Activated naive CD4-positive, alpha-beta T cell treated with anti-CD3 and anti-CD28 coated beads, Interleukin-2, amount 10 ng/mL, durations not matched to agents 7 days and 5 days (primary cell): ENCODE measurements around the gene ZNF407.

Experiments used
- CTCF ChIA-PET: fragments of 350-600 bp; sonication (Branson Sonifier 250); formaldehyde crosslinking; loops from one replicate; lab custom pipeline; 2021; ENCODE audit warnings: antibody characterized with exemption; lab: Charles Lee
- DNase-seq: peaks from one replicate; pipeline ENCODE4 v3.0.0-alpha.2; 2020
- H3K27ac Mint-ChIP-seq: one replicate; pipeline ENCODE4 v1.8.0; 2021; ENCODE audit warnings: mild to moderate bottlenecking, moderate library complexity, mixed read lengths
- H3K27me3 Mint-ChIP-seq: one replicate; pipeline ENCODE4 v1.8.0; 2021; ENCODE audit warnings: mild to moderate bottlenecking, mixed read lengths
- H3K36me3 Mint-ChIP-seq: one replicate; pipeline ENCODE4 v1.8.0; 2021; ENCODE audit warnings: mixed read lengths
- H3K4me1 Mint-ChIP-seq: one replicate; pipeline ENCODE4 v1.8.0; 2021; ENCODE audit warnings: mixed read lengths
- H3K4me3 Mint-ChIP-seq: one replicate; pipeline ENCODE4 v1.8.0; 2021; ENCODE audit warnings: mild to moderate bottlenecking, moderate library complexity, mixed read lengths
- H3K9me3 Mint-ChIP-seq: one replicate; pipeline ENCODE4 v1.8.0; 2021; ENCODE audit warnings: mixed read lengths

The ZNF407 gene

DNA sequence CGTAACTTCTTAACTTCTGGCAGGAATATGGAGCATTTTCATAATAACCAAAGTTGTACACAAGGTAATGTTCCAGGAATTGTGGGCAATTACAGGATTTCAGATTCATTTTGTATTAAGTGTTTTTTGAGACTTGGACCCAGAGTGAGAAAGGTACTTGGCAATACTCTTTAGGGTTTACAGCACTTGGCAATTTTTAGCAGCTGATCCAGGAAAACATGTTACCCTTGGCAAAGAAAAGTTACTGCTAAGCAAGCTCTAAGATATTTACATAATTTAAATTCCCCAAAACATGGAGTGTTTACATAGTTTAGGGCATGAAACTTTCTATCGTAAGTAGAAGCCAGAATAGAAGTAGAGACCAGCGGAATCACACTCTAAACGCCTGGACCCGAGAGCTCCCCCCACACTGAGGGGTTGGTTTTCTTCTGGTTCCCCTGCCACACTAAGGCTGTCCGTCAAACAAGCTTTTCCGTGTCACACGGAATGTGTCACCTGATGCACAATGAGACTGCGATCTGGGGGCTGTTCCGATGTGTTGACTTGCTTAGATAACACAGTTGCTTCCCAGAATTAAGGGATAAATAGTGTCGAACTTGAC is 434.1 kb downstream of the ZNF407 start:
- Mint-ChIP-seq H3K27ac (no peak overlapping the region), H3K4me1 (peaks cover 14% of the 10 kb centered on the region), H3K9me3 (peaks cover 16% of the 10 kb centered on the region), H3K27me3 (no peaks in the 10 kb centered on the region), H3K4me3 (no peak overlapping the region), H3K36me3 (peaks cover 12% of the 10 kb centered on the region)
- CTCF ChIA-PET: no interaction called here
- no peak for DNase-seq

DNA sequence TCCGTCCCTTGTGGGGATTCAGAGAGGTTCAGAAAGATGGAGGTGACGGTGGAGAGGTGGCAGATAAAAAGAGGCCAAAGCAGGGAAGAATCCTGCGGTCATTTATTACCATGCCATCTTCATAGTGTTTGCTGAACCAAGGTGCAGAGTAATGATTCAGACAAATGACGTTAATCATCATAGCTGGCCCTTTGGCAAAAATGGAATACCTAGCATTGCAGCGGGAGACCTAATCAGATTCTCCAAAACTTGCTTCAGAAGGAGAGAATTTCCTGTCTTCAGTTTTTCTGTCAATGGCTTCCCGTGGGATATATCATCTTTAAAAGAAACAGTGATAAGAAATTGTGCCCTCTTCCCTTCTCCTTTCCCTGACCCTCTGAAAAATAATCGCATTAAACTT is 435.8 kb downstream of the ZNF407 start:
- DNase-seq: no peak
- Mint-ChIP-seq H3K9me3 (peaks cover 13% of the 10 kb centered on the region), H3K4me1 (peaks cover 14% of the 10 kb centered on the region), H3K27me3 (no peaks in the 10 kb centered on the region), H3K27ac (no peak overlapping the region), H3K36me3 (peaks cover 8% of the 10 kb centered on the region), H3K4me3 (no peak overlapping the region)
- CTCF ChIA-PET: no interaction called here

DNA sequence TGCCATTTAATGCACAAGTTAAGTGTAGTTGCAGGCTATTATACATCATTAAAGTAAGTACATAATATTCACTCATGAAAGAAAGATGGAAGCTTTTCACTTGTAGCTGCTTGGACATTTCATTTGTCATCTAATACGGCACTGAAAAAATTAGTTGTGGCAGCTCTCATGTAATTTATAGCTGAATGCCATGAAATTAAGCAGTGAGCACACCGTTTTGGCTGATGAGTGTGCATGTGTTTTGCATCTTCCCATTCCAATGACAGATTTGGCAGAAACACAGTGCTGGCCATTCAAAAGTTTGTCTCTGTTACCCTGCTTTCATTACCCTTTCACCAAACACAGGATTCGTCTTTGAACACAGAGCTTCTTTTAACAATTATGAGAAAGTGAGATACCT is 437.3 kb downstream of the ZNF407 start:
- DNase-seq: no peak
- CTCF ChIA-PET: interaction anchor here (1.1 kb wide), 1 partner anchor 995 kb away, joined by 3 read pairs; no protein-coding TSS in a partner anchor
- Mint-ChIP-seq H3K4me1 (peaks cover 5% of the 10 kb centered on the region), H3K27me3 (no peaks in the 10 kb centered on the region), H3K36me3 (no peaks in the 10 kb centered on the region), H3K9me3 (peaks cover 3% of the 10 kb centered on the region), H3K27ac (no peak overlapping the region), H3K4me3 (no peak overlapping the region)

DNA sequence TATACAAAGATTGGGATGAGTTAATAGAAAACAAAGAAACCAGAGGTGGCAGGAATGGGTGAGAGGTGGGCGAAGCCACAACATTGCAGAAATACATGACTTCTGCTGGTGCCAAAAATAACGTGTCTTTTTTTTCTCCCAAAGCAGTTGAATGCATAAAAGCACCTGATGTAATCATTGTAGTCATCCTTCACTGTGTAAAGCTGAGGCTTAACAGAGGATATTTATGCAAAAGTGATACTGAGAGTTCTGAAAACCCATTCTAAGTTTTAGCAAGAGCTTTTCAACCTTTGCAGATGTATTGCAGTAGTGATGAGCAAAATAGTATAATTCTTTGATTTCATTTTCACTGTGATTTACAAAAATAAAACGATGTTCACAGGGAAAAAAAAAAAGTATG is 438.3 kb downstream of the ZNF407 start:
- Mint-ChIP-seq H3K36me3 (no peaks in the 10 kb centered on the region), H3K4me3 (no peak overlapping the region), H3K27me3 (no peaks in the 10 kb centered on the region), H3K9me3 (peaks cover under 1% of the 10 kb centered on the region), H3K4me1 (peaks cover under 1% of the 10 kb centered on the region), H3K27ac (no peak overlapping the region)
- DNase-seq: no peak
- CTCF ChIA-PET: interaction anchor here (1.1 kb wide), 1 partner anchor 996 kb away, joined by 3 read pairs; no protein-coding TSS in a partner anchor

DNA sequence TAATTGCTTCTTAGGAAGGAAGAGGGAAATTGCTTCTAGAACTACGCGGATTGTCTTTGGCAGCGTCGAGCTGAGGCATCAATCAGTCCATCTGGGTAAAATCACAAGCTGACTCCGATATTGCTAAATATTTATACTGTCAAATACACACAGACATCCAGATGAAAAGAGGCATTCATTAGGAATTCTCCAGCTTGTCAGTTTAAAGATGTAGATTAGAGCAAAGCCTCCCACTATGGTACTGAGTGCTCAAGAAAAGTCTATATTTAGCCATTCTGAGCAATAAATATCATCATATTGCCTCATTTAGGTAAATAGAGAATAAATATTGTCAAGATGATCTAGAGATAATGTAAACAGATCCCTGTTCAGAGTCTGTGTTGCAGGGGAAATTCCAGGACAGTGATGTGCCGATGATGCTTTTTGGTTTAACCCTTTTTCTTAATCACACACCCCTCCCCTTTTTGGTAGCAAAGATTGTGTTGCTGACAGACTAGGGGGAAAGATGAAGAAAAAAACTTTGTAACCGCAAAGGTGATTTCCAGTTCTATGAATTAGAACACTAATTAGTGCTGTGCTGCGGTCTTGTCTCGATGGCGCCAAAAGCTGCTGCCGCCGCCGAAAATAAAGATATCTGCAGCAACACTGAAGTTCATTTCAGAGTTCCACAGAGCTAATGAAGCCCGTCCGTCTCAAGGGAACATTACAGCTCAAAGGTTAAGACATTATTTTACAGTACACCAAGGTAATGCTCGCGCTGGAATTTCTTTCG is 439.4 kb downstream of the ZNF407 start:
- DNase-seq: no peak
- H3K9me3 Mint-ChIP-seq: no peaks in the 10 kb centered on the region
- no peaks in the 10 kb centered on the region for H3K27me3 Mint-ChIP-seq
- H3K4me1 Mint-ChIP-seq: no peaks in the 10 kb centered on the region
- CTCF ChIA-PET: no interaction called here
- H3K4me3 Mint-ChIP-seq: no peak overlapping the region
- H3K27ac Mint-ChIP-seq: no peak overlapping the region
- H3K36me3 Mint-ChIP-seq: no peaks in the 10 kb centered on the region

DNA sequence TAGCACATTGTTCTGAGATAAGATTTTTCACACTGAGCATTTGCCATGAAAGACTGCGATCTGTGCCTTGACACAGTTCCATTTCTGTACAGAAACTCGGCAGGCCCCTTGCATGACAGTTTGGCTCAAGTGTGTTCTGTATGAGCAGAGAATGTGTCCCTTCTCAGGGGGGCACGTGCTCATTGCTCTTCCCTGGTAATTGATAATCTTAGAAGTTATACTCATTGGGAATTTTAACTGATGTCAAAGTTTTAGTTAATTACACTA is 440.0 kb downstream of the ZNF407 start:
- Mint-ChIP-seq H3K4me3 (no peak overlapping the region), H3K27me3 (no peaks in the 10 kb centered on the region), H3K27ac (no peak overlapping the region), H3K36me3 (no peaks in the 10 kb centered on the region), H3K4me1 (no peaks in the 10 kb centered on the region), H3K9me3 (no peaks in the 10 kb centered on the region)
- CTCF ChIA-PET: no interaction called here
- DNase-seq: no peak

DNA sequence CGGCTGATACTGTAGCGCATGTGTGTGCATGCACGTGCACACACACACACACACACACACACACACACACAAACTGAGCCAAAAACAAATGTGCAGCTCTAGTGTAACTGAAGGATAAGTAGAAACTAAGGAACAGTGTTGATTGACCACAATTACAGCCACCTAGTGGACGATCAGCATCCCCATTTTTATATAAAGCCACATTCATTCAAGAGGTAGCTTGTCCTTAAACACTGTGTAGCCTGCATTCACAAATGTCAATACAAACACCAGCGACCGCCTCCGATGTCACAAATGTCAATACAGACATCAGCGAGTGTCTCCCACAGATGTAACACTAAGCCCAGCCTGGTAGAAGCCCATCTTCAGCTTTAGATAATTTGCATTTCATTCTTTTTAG is 443.9 kb downstream of the ZNF407 start:
- DNase-seq: no peak
- Mint-ChIP-seq H3K27me3 (no peaks in the 10 kb centered on the region), H3K9me3 (no peaks in the 10 kb centered on the region), H3K27ac (no peak overlapping the region), H3K36me3 (no peaks in the 10 kb centered on the region), H3K4me3 (no peak overlapping the region), H3K4me1 (no peaks in the 10 kb centered on the region)
- CTCF ChIA-PET: interaction anchor here (0.6 to 1.4 kb wide), 2 partner anchors 21 to 101 kb away, joined by 3 to 4 read pairs; no protein-coding TSS in a partner anchor

DNA sequence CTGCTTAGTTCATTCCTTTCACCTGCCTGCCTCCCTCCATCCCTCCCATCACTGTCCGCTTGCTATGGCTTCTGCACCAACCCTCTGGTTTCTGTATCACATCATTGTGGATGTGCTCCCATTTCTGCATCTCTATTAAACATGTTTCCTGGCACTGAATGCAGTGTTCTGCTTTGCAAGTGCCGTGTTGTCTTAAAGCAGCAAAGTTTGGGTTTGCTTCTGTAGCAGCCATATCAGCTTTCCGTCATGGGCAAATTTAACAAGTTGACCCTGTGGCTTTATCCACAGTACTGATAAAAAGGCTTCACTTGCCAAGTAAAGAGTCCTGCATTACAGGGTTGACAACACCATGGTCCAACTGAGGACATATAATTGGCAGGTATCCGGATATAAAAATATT is 445.8 kb downstream of the ZNF407 start:
- no peak overlapping the region for H3K4me3 Mint-ChIP-seq
- no peaks in the 10 kb centered on the region for H3K9me3 Mint-ChIP-seq
- no peak for DNase-seq
- no peak overlapping the region for H3K27ac Mint-ChIP-seq
- H3K27me3 Mint-ChIP-seq: no peaks in the 10 kb centered on the region
- CTCF ChIA-PET: interaction anchor here (1.2 kb wide), 1 partner anchor 435 kb away, joined by 4 read pairs; no protein-coding TSS in a partner anchor
- H3K36me3 Mint-ChIP-seq: peaks cover 2% of the 10 kb centered on the region
- H3K4me1 Mint-ChIP-seq: no peaks in the 10 kb centered on the region

DNA sequence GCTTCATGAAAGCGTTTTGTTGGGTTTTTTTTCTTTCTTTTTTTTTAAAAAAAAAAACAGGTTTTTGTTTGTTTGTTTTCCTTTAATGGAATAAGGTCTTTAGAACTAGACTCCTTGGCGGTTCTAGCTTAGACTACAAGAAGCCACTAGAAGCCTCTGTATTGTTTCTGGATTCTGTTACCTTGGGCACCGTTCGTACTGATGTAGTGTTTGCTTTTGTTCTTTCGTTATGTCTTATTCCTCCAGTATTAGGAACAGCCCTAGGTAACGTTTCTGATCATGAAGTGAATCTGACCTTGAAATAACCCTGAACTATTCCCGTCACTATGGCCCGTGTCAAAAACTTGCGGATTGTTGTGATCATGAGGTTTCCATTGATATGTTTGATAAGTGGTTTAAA is 446.6 kb downstream of the ZNF407 start:
- Mint-ChIP-seq H3K36me3 (peaks cover 2% of the 10 kb centered on the region), H3K4me1 (no peaks in the 10 kb centered on the region), H3K9me3 (no peaks in the 10 kb centered on the region), H3K4me3 (no peak overlapping the region), H3K27ac (no peak overlapping the region), H3K27me3 (no peaks in the 10 kb centered on the region)
- CTCF ChIA-PET: interaction anchor here (1.2 kb wide), 1 partner anchor 434 kb away, joined by 4 read pairs; no protein-coding TSS in a partner anchor
- no peak for DNase-seq

DNA sequence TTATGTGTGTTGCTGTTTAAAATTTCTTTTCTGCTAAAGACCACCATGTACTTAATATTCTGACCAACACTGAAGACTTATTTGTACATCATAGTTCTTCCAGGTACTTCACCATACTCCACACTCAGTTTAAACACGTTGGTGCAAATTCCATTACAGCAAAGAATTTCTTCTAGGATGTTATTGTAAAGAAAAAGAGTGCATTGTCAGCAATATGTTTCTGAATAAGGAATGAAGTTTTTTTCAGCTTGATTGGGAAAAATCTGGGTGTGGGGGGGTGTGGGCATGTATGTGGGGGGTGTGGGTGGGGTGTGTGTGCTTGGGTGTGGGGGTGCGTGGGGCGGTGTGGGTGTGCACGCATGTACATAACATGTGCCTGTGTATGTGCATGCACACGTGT is 447.1 kb downstream of the ZNF407 start:
- H3K27me3 Mint-ChIP-seq: no peaks in the 10 kb centered on the region
- peaks cover 2% of the 10 kb centered on the region for H3K36me3 Mint-ChIP-seq
- no peak overlapping the region for H3K4me3 Mint-ChIP-seq
- no peak for DNase-seq
- no peak overlapping the region for H3K27ac Mint-ChIP-seq
- no peaks in the 10 kb centered on the region for H3K9me3 Mint-ChIP-seq
- no peaks in the 10 kb centered on the region for H3K4me1 Mint-ChIP-seq
- CTCF ChIA-PET: no interaction called here

DNA sequence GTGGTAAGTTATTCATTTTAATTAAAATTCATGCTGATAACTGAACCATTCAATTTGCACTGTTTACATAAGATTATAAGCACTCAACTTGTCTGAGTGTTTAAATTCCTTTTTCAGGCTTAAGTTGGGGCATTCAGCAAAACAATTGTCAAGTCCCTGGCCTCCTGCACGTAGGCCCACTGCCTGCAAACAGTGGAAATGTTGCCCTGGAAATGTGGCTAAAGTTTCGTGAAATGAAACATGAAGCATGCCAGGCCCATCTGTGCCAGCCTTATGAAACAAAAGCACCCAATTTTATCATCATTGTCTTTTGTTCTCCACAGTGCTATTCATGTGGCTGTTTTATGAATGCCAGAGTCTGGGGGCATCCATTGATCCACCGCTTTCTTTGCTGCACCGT is 447.6 kb downstream of the ZNF407 start:
- Mint-ChIP-seq H3K27me3 (no peaks in the 10 kb centered on the region), H3K4me3 (no peak overlapping the region), H3K36me3 (peaks cover 2% of the 10 kb centered on the region), H3K27ac (no peak overlapping the region), H3K9me3 (no peaks in the 10 kb centered on the region), H3K4me1 (no peaks in the 10 kb centered on the region)
- CTCF ChIA-PET: no interaction called here
- no peak for DNase-seq

DNA sequence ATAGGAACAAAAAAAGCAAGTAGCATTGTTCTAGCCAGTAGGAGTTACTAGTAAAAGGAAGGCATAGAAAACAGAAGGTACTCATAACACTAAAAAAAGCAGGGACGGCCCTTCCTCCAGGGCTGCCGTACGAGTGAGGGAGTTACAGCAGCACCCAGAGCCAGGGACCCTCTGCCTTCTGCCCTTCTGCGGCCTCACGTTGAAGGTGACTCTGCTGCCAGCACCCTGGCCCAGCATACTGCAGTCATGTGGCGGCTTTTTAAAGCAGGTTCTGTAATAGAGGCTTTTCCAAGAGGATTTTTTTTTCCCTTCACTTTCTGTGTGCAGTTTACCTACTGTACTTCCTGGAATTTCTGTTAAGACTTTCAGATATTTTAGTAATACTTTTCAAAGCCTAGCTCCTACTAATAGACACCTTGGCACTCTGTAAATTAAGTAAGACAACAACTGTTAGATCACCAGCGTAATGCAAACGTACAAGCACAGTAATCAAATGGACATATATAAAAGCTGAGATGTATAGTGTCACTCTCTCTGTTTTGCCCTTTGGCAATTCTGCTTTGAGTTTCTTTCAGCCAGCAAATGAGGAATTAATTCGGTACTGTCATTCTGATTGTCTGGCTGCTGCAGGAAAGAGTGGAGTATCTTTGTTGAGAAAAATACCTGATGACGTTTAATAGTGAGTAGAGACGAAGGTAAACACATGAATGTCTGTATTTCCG is 449.7 kb downstream of the ZNF407 start:
- Mint-ChIP-seq H3K4me1 (no peaks in the 10 kb centered on the region), H3K4me3 (no peak overlapping the region), H3K27me3 (no peaks in the 10 kb centered on the region), H3K36me3 (peaks cover 2% of the 10 kb centered on the region), H3K27ac (no peak overlapping the region), H3K9me3 (no peaks in the 10 kb centered on the region)
- CTCF ChIA-PET: no interaction called here
- no peak for DNase-seq

DNA sequence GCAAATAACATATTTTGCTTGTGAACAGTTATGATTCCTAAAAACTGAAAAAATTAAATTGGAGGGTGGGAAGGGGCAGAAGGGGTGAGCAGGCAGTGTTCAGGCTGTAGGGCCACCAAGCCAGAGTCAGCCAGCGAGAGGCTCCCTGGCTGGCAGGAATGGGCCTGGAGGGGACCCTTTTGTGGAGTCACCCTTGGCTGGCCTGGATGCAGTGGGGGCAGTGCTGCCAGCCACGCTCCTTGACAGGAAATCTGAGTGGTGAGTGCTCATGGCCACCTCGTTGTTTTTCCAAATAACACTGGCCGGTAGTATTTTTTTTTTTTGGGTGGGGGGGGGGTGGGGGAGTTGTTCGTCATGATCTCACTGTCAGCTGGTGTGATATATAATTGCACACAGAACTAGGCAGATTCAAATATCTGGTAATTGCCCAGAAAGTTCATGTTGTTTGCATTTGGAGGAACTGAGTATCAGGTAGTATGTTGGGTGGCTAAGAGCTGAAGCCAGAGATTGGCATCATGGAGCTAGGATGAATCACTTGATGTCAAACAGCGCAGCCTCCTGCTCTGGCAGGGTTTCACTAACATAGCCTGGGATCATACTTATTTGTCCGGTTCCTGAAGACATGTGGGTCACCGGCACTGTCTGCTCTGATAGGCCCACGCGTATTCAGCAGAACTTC is 451.2 kb downstream of the ZNF407 start:
- no peak overlapping the region for H3K4me3 Mint-ChIP-seq
- DNase-seq: no peak
- H3K4me1 Mint-ChIP-seq: peaks cover 2% of the 10 kb centered on the region
- CTCF ChIA-PET: no interaction called here
- no peaks in the 10 kb centered on the region for H3K9me3 Mint-ChIP-seq
- H3K36me3 Mint-ChIP-seq: peaks cover 2% of the 10 kb centered on the region
- no peaks in the 10 kb centered on the region for H3K27me3 Mint-ChIP-seq
- no peak overlapping the region for H3K27ac Mint-ChIP-seq

DNA sequence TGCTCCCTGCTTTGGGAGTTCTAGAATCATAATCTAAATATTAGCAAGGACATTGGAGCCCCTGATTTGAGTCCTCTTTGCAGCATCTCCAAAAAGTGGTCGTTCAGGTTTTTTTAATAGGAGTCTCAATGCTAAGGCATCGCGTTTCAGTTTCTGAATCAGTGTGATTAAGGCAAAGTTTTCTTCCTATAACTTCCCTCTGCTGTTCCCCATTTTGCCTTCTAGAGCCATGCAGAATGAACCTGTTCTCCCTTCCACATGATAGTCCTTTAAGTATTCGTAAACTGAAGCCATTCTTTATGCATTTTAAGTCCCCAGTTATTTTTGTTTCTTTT is 451.8 kb downstream of the ZNF407 start:
- CTCF ChIA-PET: no interaction called here
- no peak overlapping the region for H3K27ac Mint-ChIP-seq

More for the DNA sequence above, 451.8 kb downstream of the ZNF407 start:
- no peak overlapping the region for H3K4me3 Mint-ChIP-seq
- DNase-seq: no peak
- no peaks in the 10 kb centered on the region for H3K9me3 Mint-ChIP-seq
- peaks cover 2% of the 10 kb centered on the region for H3K36me3 Mint-ChIP-seq
- no peaks in the 10 kb centered on the region for H3K27me3 Mint-ChIP-seq
- peaks cover 3% of the 10 kb centered on the region for H3K4me1 Mint-ChIP-seq
